Cerebellar cortex (tissue), 1 donor: ENCODE results near the gene NBEA.
"Not testable (repeated sequence)": the region's sequence is repeated elsewhere in the genome, so short reads cannot be mapped to it uniquely, and the experiment has no call there.

Experiments
- DNase-seq: peaks from one replicate; pipeline ENCODE4 v3.0.0-alpha.2; 2015; ENCODE audit warnings: low spot score

Gene NBEA, protein sequence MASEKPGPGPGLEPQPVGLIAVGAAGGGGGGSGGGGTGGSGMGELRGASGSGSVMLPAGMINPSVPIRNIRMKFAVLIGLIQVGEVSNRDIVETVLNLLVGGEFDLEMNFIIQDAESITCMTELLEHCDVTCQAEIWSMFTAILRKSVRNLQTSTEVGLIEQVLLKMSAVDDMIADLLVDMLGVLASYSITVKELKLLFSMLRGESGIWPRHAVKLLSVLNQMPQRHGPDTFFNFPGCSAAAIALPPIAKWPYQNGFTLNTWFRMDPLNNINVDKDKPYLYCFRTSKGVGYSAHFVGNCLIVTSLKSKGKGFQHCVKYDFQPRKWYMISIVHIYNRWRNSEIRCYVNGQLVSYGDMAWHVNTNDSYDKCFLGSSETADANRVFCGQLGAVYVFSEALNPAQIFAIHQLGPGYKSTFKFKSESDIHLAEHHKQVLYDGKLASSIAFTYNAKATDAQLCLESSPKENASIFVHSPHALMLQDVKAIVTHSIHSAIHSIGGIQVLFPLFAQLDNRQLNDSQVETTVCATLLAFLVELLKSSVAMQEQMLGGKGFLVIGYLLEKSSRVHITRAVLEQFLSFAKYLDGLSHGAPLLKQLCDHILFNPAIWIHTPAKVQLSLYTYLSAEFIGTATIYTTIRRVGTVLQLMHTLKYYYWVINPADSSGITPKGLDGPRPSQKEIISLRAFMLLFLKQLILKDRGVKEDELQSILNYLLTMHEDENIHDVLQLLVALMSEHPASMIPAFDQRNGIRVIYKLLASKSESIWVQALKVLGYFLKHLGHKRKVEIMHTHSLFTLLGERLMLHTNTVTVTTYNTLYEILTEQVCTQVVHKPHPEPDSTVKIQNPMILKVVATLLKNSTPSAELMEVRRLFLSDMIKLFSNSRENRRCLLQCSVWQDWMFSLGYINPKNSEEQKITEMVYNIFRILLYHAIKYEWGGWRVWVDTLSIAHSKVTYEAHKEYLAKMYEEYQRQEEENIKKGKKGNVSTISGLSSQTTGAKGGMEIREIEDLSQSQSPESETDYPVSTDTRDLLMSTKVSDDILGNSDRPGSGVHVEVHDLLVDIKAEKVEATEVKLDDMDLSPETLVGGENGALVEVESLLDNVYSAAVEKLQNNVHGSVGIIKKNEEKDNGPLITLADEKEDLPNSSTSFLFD (N-terminal part only)

DNA sequence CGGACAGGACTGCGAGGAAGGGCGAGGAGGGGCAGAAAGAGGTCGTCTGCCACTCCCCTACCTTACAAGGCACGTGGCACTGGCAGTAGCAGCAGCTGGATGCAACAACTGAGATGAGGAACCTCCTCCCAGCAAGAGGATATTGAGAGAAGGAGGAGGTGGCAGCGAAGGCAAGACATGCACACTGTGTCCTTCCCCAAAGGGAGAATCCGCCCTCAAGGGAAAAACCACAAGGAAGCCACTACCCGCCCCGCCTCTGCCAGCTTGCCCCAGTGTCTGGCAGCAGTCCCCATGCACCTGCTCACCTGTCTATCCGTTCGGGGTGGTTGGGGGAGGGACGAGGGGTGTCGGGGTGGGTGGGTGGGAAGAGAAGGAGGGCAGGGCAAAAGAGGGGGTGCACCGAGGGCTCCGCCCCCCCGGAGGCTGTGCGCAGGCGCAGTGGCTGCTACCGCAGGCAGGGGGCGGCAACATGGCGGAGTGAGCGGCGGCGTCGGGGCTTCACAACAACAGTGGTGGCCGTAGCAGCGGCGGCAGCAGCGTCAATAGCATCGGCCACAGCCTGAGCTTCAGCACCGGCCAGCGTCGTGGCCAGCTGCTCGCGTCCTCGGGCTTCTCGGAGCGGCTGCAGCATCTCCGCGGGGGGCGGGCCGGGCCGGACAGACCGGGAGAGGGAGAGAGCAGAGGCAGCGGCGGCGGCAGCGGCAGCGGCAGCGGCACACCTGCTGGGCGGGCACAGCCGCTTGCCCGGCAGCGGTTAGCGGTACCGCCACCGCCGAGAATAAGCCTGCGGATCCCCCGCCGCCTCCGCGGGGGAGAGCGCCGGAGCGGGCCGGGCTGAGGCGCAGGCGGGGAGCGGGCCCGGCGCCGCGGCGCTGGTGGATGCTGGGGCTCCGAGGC, at the start of gene NBEA:
Gene NBEA (plus strand): TSS at position 436 of the 897 bp plus-strand sequence. CDS start 551 bp downstream, outside the sequence.
- DNase-seq: peak; percentile 83

DNA sequence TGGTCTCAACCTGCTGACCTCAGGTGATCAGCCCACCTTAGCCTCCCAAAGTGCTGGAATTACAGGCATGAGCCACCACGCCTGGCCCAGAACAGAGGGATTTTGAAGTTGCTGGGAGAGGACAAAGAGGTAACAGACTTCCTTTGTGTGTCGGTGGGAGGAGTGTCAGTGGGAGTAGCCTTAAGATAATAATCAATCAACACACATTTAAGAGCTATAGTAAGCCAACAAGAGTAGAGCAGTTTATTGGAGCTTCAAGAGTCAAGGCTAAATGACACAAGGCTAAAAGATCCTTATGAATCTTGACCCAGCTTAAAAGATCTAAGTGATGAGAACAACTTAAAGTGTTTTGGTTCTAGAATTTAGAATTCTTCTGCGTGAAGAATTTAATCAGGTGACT, 47.3 kb upstream of the NBEA start:
- no peak for DNase-seq

DNA sequence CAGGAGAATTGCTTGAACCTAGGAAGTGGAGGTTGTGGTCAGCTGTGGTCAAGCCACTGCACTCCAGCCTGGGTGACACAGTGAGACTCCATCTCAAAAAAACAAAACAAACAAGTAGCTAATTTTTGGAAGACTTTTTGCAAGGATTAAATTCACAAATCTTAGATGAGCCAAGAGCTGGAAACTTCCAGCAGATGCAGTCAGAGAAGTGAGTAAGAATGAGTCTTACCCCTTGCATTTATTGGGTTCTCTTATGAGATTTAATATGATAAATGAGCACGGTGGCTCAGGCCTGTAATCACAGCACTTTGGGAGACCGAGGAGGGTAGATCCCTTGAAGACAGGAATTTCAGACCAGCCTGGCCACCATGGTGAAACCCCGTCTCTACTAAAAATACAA, 44.9 kb upstream of the NBEA start:
- DNase-seq: no peak

DNA sequence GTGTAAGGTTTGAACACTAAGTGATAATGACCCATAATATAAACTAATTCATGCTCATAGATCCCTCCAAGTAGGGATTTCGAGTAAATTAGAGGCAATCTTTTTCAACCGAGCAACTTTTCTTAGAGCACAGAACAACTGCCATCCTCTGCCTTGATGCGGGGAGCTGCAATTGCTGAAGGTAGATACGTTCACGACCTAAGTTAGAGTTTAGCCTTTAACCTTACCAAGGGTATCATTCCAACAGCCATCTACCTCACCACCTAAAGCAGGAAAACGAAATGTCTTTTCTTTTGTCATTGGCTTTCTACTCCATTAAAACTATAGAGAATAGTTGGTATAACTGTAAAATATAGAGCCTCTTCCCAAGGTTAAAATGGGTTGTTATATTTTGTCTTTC, 42.2 kb upstream of the NBEA start:
- DNase-seq: no peak

DNA sequence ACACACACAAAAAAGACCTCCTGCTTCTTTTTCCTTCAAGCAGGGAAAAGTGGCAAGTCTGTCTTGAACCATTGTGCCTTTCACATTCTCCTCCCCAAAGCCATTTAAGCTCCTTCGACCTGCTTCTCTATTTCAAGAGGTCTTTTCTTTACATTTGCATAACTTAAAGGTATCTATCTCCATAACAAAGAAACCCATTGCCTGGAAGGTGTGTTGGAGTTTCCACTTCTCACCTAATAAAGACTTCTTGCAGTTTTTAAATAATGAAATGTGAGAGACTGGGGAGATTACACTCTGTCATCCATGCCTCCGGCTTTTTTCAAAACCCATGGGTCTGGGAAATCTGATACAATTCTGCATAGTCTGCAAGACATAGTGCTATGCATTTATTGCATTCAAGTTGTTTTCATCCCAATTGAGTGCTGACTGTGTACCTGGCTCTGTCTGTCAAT, 41.8 kb upstream of the NBEA start:
- DNase-seq: no peak

DNA sequence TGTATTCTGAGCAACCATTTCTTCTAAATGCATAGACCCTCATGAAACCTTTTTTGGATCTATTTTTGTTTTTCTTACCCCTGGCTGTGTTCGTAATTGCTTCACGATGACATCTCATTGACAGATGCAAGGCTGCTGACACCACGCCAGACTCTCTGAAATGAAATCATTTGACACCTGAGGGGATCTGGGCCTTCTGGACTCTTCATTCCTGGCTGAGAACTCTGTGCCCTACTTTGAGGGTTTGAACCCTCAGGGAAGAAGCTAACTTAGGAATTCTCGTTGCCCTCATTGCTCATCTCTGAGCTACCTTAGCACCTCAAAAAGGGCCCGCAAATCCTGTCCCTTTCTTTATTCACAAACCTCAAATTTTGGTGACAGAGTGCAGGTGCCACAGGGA, 40.5 kb upstream of the NBEA start:
- DNase-seq: peak; percentile 35

DNA sequence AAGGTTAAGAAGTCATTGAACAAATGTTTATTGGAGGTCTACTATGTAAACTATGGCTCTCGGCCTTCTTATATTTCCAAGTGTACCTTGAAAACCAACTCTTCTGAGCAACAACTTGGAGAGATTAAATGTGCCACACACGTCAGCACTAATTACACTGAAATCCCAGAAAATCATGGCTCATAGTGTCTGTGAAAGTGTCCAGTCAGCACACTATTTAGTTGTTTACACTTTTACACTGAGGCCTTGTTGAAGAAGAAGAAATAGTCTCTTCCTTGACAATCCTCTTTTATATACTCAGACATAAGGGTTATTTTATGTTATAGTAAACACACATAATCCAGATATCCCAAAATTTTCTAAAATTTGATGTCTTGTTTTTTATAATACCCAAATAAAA, 30.9 kb upstream of the NBEA start:
- DNase-seq: no peak

DNA sequence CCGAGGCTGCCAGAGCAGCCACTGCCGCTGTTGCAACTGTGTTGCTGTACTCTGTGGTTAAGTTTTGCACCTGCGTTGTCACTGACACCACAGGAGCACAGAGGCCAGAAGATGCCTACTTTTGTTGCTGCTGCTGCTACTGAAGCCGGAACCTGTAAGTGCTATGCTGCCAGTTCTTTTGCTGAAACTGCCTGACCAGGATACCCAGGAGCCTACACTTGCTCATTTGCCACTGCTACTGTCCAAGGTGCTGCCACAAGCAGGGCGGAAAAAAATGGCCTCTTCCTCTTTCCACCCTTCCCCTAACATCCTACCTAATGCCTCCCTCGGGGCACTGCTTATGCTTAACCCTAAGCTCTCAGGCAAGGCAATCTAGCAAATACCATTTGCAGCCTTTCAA, 29.0 kb upstream of the NBEA start:
- DNase-seq: no peak

DNA sequence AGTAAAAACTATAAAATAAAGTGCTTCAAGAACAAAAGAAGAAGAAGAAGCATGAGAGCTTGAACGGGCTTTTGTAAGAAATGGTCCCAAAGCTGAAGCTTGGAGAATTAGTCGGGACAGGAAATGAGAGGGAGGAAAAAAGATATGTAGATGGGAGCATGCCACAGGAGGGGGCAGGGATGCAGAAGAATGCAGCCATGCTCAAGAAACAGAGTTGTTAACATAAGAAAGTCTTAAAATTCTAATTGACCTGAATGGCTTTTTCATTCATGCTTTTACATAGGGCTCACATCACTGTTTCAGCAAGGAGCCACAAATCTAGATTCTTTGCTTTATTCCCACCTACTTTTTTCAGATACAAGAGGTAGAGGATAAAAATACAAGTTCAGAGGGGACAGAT, 27.7 kb upstream of the NBEA start:
- no peak for DNase-seq

DNA sequence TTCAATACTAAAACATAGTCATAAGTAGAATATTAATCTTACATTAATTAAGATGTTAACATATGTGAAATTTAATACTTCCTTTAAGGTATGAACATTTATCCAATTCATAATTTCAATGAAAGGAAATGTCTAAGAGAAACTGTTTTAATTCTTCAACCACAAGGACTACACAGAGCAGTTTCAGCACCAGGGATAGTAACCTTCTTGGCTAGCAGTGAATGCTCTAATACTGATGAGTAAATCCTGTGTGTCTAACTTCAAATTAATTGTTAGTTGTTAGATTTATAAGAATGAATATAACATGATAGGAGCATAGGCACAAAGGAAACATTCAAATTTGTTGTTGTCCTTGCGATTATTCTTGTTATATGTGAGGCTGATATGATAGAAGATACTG, 15.6 kb upstream of the NBEA start:
- DNase-seq: no peak

DNA sequence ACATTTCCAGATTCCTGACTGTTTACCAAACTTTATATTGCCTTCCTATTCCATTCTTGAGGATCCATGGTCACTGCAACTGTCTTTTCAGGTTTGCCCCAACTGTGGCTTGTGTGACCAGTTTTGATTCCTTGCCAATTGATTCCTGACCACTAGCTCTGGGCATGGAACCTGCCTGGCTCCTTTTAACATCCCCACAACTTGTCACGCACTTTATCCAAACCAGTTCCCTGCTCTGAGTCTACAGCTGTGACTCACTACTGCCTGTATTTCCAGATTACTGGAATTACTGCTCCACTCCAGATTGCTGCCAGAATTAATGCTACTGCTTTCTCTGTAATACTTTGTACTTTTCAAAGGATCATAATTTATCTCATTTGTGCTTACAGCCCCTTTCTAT, 13.4 kb upstream of the NBEA start:
- DNase-seq: not testable (repeated sequence)

DNA sequence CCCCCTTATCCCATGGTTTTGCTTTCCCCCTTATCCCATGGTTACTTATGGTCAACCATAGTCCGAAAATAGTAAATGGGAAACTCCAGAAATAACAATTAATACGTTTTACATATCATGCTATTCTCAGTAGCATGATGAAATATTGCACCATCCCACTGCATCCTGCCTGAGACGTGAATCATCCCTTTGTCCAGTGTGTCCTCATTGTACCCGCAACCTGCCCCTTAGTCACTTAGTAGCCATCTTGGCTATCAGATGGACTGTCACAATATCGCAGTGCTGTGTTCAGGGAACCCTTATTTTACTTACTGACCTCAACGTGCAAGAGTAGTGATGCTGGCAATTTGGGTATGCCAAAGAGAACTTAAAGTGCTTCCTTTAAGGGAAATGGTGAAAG, 10.5 kb upstream of the NBEA start:
- no peak for DNase-seq

DNA sequence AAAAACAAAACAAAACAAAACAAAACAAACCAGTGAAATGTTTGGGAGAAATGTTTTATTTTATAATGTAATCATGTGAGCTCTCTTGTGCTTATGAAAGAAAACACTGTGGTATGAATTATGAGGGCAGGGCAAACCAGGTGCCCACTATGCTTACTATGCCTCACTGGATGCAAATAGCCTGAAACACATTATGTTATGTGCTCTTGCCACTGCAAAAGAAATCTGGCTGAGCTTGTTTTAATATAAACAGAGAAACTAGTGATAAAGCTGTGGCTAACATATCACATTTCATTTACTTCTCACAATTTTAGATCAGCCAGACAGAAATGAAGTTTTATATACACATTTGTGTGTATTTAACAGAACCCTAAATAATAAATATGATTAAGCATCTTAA, 8.7 kb upstream of the NBEA start:
- no peak for DNase-seq

DNA sequence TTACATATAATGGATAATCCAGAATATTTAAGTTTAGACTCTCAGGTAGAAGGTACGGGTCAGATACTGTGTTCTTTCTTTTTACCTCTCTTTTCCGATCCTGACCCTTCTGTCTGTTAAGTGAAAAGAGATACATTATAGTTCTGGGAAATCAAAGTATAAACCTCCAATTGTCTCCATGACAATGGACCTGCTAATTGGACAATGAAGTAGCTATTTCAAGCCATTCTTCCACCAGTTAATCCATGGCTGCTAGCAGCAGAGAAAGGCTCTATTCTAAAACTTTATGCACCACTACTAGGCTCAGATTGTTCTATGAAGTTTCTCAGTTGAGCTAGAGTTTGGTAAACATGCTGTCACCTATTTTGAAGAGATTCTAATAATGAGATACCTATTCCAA, 8.3 kb upstream of the NBEA start:
- DNase-seq: no peak

DNA sequence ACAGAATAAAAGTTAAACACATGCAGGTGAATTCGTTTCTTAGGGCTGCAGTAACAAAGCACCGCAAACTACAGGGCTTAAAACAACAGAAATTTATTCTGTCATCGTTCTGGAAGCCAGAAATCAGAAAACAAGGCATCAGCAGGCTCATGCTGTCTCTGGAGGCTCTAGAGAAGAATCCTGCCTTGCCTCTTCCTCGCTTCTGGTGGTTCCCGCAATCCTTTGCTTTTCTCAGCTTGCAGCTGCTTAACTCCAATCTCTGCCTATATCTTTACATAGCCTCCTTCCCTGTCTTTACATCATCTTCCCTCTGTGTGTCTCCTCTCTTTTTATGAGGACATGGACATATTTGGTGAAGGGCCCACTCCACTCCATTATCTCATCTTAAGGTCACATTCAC, 6.2 kb upstream of the NBEA start:
- no peak for DNase-seq

DNA sequence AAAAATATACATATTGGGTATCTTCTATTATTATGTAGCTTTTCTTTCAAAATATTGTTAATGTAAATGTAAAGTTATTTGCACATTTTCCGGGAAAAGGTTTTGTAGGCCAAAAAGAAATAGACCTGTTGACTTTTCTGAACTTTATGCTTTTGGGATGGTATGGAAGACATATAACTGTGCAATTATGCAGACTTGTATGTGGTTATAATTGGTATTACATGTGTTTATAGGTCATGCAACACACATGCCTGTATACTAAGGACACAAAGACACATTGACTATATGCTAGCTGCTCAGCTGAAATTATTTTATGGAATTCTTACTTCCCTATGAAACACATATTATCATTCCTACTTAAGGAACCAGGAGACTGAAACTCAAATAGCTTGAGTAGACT, 2.3 kb upstream of the NBEA start:
- no peak for DNase-seq

DNA sequence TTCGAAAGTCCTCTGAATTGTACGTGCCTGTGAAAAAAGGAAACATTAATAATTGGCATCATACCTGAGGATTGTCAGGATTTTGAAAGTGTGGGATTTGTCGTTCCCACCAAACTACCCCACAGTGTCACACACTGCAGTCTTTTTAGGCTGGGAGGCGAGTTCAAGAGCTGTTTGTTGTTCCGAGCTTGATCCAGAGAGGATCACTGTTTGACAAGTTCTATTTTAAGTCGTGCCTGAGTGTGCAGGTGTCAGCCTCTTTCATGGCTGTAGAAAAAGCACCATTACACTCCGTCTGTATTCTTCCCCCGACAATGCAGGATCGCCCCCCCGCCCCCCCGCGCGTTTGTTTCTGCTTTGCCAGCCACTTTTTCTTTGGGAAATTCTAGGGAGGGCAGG, 635 bp upstream of the NBEA start:
- DNase-seq: peak; percentile 49

DNA sequence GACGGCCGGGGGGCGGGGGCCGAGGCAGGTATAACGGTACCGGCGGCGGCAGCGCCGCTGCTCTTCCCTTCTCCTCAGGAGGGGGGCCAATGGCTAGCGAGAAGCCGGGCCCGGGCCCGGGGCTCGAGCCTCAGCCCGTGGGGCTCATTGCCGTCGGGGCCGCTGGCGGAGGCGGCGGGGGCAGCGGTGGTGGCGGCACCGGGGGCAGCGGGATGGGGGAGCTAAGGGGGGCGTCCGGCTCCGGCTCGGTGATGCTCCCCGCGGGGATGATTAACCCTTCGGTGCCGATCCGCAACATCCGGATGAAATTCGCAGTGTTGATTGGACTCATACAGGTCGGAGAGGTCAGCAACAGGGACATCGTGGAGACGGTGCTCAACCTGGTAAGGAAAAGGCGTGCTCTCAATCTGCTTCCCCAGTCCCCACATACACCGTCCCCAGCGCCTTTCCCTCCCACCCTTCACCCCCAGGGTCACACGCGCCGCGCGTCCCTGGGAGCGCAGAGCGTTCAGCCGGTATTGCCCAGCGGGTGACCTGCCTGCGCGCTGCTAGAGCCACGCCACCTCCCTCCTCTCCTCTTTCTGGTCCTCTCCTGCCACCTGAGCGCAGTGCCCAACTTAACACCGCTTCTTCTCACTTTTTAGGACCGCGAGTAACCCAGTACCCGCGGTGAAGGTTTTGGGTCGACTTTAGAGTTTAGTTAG, 814 bp downstream of the NBEA start:
- peak; percentile 69 for DNase-seq

DNA sequence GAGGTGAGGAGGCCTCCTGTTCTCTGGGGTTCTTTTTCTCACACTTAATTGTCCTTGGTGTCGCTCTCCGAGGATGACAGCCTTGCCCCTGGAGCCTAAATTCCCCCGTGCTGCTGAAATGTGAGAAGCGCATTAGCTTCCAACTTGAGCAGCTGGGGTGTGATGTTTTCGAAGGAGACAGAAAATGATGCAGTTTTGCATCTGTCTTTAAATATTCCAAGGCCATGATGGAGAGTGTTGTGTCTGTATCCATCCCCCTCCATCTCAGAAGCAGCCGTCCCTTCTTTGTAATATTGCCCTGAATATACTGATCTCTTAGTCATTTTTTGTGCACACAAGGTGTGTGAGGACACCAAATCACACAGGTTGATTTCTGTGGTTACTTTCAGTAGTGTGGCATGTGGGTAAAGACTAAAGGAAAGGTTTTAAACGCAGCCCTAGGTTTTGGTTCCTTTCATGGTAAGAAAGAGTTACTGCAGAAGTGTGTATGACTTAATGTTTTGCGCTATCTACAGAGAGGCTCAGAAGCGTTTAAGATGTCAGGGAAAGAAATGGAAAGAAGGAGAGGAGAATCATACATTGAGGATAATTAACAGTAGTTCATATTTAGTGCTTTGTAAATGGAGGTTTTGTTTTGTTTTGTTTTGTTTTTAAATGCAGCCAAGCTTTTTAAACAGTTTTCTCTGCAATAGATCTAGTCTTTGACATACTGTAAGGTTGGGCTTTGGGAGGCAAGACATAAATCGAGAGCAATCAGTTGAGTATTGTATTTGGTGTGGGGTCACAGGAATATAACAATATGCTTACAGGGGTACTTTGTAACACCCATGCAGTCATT, 1.6 kb downstream of the NBEA start:
- peak; percentile 61 for DNase-seq

DNA sequence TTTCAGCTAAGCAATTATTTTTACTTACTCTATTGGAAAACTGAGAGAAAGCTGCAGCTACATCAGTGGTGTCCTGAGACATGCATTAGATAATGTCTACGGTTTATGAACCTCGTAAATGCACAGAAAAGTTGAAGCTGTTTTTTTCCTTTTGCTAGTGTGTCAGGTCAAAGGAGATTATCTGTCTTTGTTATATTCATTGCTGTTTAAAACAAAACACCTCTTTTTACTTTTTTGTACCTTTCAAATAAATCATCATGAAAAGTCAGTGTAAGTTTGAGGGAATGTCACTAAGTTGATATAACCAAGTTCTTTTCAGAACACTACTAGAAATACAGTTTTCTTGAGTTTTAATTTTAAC, 2.2 kb downstream of the NBEA start:
- no peak for DNase-seq
